ENCODE results near the gene ZNF133.

Gene ZNF133

GRCh38 chr20:18267815-18268214, 20.5 kb upstream of the ZNF133 start:
- Histone ChIP-seq H3K9me2 (replicated peaks; ENCODE audit: low read depth, low read length) (no peaks in the 10 kb centered on the region), H3K4me1 (ENCODE audit: insufficient read depth, low read length, poor library complexity, severe bottlenecking) (no peaks in the 10 kb centered on the region), H3K36me3 (ENCODE audit: insufficient read depth, low read length) (no peaks in the 10 kb centered on the region), H4K20me1 (ENCODE audit: insufficient read depth, low read length, poor library complexity, severe bottlenecking) (no peaks in the 10 kb centered on the region), H3K4me3 (ENCODE audit: low read length, poor library complexity, severe bottlenecking) (no peak overlapping the region), H3K9ac (ENCODE audit: low read depth, low read length, poor library complexity, severe bottlenecking) (no peak overlapping the region), H2AFZ (ENCODE audit: low read length) (no peak overlapping the region), H3K9me3 (ENCODE audit: insufficient read depth, low read depth, low read length) (no peaks in the 10 kb centered on the region), H3F3A (ENCODE audit: low read depth) (no peaks in the 10 kb centered on the region), H3K4me2 (ENCODE audit: low read depth, low read length, poor library complexity, severe bottlenecking) (no peak overlapping the region), H3K79me2 (ENCODE audit: insufficient read depth, low read length) (no peaks in the 10 kb centered on the region), H3K27me3 (ENCODE audit: insufficient read depth, low read length, poor library complexity, severe bottlenecking) (no peaks in the 10 kb centered on the region)
- TF ChIP-seq CTCF (conservative IDR thresholded peaks at IDR 0.05; ENCODE audit: low read length), result no peak
- TF ChIP-seq EZH2phosphoT487 (IDR thresholded peaks at IDR 0.05; ENCODE audit: borderline replicate concordance), result no peak

GRCh38 chr20:18271160-18271559, 17.2 kb upstream of the ZNF133 start:
- Histone ChIP-seq H3K27me3 (ENCODE audit: insufficient read depth, low read length, poor library complexity, severe bottlenecking) (no peaks in the 10 kb centered on the region), H3F3A (ENCODE audit: low read depth) (no peaks in the 10 kb centered on the region), H4K20me1 (ENCODE audit: insufficient read depth, low read length, poor library complexity, severe bottlenecking) (no peaks in the 10 kb centered on the region), H3K9me2 (replicated peaks; ENCODE audit: low read depth, low read length) (no peaks in the 10 kb centered on the region), H3K36me3 (ENCODE audit: insufficient read depth, low read length) (no peaks in the 10 kb centered on the region), H3K9ac (ENCODE audit: low read depth, low read length, poor library complexity, severe bottlenecking) (no peak overlapping the region), H2AFZ (ENCODE audit: low read length) (no peak overlapping the region), H3K4me3 (ENCODE audit: low read length, poor library complexity, severe bottlenecking) (no peak overlapping the region), H3K9me3 (ENCODE audit: insufficient read depth, low read depth, low read length) (no peaks in the 10 kb centered on the region), H3K4me1 (ENCODE audit: insufficient read depth, low read length, poor library complexity, severe bottlenecking) (no peaks in the 10 kb centered on the region), H3K79me2 (ENCODE audit: insufficient read depth, low read length) (no peaks in the 10 kb centered on the region), H3K4me2 (ENCODE audit: low read depth, low read length, poor library complexity, severe bottlenecking) (no peak overlapping the region)
- TF ChIP-seq CTCF (conservative IDR thresholded peaks at IDR 0.05; ENCODE audit: low read length), result no peak
- TF ChIP-seq EZH2phosphoT487 (IDR thresholded peaks at IDR 0.05; ENCODE audit: borderline replicate concordance), result no peak

- no peaks in the 10 kb centered on the region for H3K36me3 ChIP-seq (ENCODE audit: insufficient read depth, low read length)
- no peak overlapping the region for H3K4me3 ChIP-seq (ENCODE audit: low read length, poor library complexity, severe bottlenecking)
- TF ChIP-seq EZH2phosphoT487 (IDR thresholded peaks at IDR 0.05; ENCODE audit: borderline replicate concordance), result no peak
- TF ChIP-seq CTCF (conservative IDR thresholded peaks at IDR 0.05; ENCODE audit: low read length), result no peak; the same call in 1 of the 2 replicates
- no peaks in the 10 kb centered on the region for H4K20me1 ChIP-seq (ENCODE audit: insufficient read depth, low read length, poor library complexity, severe bottlenecking)
- no peaks in the 10 kb centered on the region for H3K27me3 ChIP-seq (ENCODE audit: insufficient read depth, low read length, poor library complexity, severe bottlenecking)
- H3F3A ChIP-seq (ENCODE audit: low read depth), result no peaks in the 10 kb centered on the region
- no peaks in the 10 kb centered on the region for H3K9me3 ChIP-seq (ENCODE audit: insufficient read depth, low read depth, low read length)
- no peaks in the 10 kb centered on the region for H3K9me2 ChIP-seq (replicated peaks; ENCODE audit: low read depth, low read length)
- no peak overlapping the region for H2AFZ ChIP-seq (ENCODE audit: low read length)
- H3K4me1 ChIP-seq (ENCODE audit: insufficient read depth, low read length, poor library complexity, severe bottlenecking), result no peaks in the 10 kb centered on the region
- H3K9ac ChIP-seq (ENCODE audit: low read depth, low read length, poor library complexity, severe bottlenecking), result no peak overlapping the region
- no peak overlapping the region for H3K4me2 ChIP-seq (ENCODE audit: low read depth, low read length, poor library complexity, severe bottlenecking)
- no peaks in the 10 kb centered on the region for H3K79me2 ChIP-seq (ENCODE audit: insufficient read depth, low read length)
Measured at GRCh38 chr20:18272451-18272850, 15.9 kb upstream of the ZNF133 start.
